Activated naive CD4-positive, alpha-beta T cell treated with anti-CD3 and anti-CD28 coated beads, Interleukin-2, amount 50 U/mL, for 16 hours (primary cell): ENCODE measurements around the gene GRPEL1.

ENCODE experiments used
- DNase-seq: peaks from one replicate; pipeline ENCODE4 v3.0.0-alpha.2; 2020

Gene GRPEL1

GRCh38 chr4:7062816-7063215 lies 5.0 kb downstream of the GRPEL1 start:
- no peak for DNase-seq

- no peak for DNase-seq
These were observed 6.0 kb downstream of the GRPEL1 start for GRCh38 chr4:7061815-7062214.

- DNase-seq = no peak
These were observed 7.3 kb downstream of the GRPEL1 start for GRCh38 chr4:7060346-7061150.

GRCh38 chr4:7059662-7060061 lies 8.2 kb downstream of the GRPEL1 start:
- no peak for DNase-seq

- DNase-seq = no peak
These were observed 9.1 kb downstream of the GRPEL1 start for GRCh38 chr4:7058792-7059191.

GRCh38 chr4:7055990-7056325 lies 11.9 kb downstream of the GRPEL1 start:
- DNase-seq = no peak

GRCh38 chr4:7055111-7055989 lies 12.5 kb downstream of the GRPEL1 start:
- DNase-seq = no peak

- DNase-seq = no peak
These were observed 13.6 kb downstream of the GRPEL1 start for GRCh38 chr4:7054106-7054880.

- no peak for DNase-seq
These were observed 14.7 kb downstream of the GRPEL1 start for GRCh38 chr4:7052923-7053715.

- no peak for DNase-seq
These were observed 15.6 kb downstream of the GRPEL1 start for GRCh38 chr4:7052313-7052712.

- DNase-seq = no peak
These were observed 16.0 kb downstream of the GRPEL1 start for GRCh38 chr4:7051905-7052304.

- no peak for DNase-seq
These were observed 16.7 kb downstream of the GRPEL1 start for GRCh38 chr4:7051144-7051495.

GRCh38 chr4:7050481-7051143 lies 17.3 kb downstream of the GRPEL1 start:
- no peak for DNase-seq

- DNase-seq = no peak
These were observed 18.1 kb downstream of the GRPEL1 start for GRCh38 chr4:7049739-7050138.

GRCh38 chr4:7049295-7049694 lies 18.6 kb downstream of the GRPEL1 start:
- DNase-seq = no peak

- DNase-seq = no peak
These were observed 19.2 kb downstream of the GRPEL1 start for GRCh38 chr4:7048642-7049041.

GRCh38 chr4:7046971-7047370 lies 20.9 kb downstream of the GRPEL1 start:
- DNase-seq = no peak

GRCh38 chr4:7045961-7046921 lies 21.6 kb downstream of the GRPEL1 start:
- no peak for DNase-seq

- DNase-seq = no peak
These were observed 22.3 kb downstream of the GRPEL1 start for GRCh38 chr4:7045553-7045952.

- no peak for DNase-seq
These were observed 23.5 kb downstream of the GRPEL1 start for GRCh38 chr4:7044137-7044930.
